GM12891 (cell line): ENCODE data around the gene PLEKHF1.
A peak's percentile ranks its signal among the peaks of the same experiment; 100 is the strongest.

Experiments
- DNase-seq: peaks from one replicate; pipeline ENCODE4 v3.0.0; 2011; ENCODE audit warnings: low spot score; ENCODE audit not compliant: insufficient read length
- FAIRE-seq: peaks from 2 replicates; lab custom pipeline; 2011; peaks lifted over from hg19 to GRCh38; lab: Jason Lieb, UNC
- PAX5 ChIP-seq: IDR thresholded peaks from 2 replicates; pipeline ENCODE4 v1.6.1; 2011; ENCODE audit warnings: low read length, moderate library complexity, mild to moderate bottlenecking; ENCODE audit not compliant: insufficient read depth, severe bottlenecking
- POLR2A ChIP-seq: IDR thresholded peaks from 2 replicates; pipeline ENCODE4 v1.6.1; 2011; ENCODE audit warnings: low read depth, low read length, control low read depth
- POLR2AphosphoS5 ChIP-seq: IDR thresholded peaks from 2 replicates; pipeline ENCODE4 v1.6.1; 2011; ENCODE audit warnings: low read depth, low read length, control low read depth
- POU2F2 ChIP-seq: IDR thresholded peaks from 2 replicates; pipeline ENCODE4 v1.6.1; 2011; ENCODE audit warnings: low read depth, mild to moderate bottlenecking, control low read depth, low read length, moderate library complexity
- SPI1 ChIP-seq: IDR thresholded peaks from 2 replicates; pipeline ENCODE4 v1.6.1; 2011; ENCODE audit warnings: low read depth, low read length, control low read depth
- TAF1 ChIP-seq: IDR thresholded peaks from 2 replicates; pipeline ENCODE4 v1.6.1; 2011; ENCODE audit warnings: low read depth, low read length, control low read depth

Gene PLEKHF1

DNA sequence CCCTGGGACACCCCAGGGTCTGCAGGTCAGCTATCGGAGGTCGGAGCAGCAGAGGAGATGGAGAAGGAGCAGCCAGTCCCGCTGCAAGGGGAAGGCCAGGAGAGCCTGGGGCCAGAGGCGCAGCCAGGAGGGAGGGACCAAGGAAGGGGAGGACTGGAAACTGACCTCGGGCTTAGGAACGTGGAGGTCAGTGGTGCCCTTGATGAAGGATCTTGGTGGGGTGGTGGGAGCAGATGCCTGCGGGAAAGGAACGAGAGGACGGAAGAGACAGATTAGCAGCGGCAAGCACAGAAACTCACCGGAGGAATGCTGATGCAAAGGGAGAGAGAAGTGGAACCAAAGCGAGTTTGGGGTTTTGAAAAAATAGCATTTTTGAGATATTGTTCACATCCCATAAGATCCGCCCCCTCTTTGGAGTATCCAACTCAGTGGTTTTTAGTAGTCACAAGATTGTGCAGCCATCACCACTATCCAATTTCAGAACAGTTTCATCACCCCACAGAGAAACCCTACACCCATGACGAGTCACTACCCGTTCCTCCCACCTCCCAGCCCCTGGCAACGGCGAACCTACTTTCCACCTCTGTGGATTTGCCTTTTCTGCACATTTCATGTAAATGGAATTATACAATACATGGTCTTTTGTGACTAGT lies 22.1 kb downstream of the PLEKHF1 start:
- TF ChIP-seq POU2F2 (no peak), TAF1 (no peak), PAX5 (no peak), SPI1 (no peak), POLR2A (no peak), POLR2AphosphoS5 (no peak)
- DNase-seq (no peak), FAIRE-seq (no peak)

DNA sequence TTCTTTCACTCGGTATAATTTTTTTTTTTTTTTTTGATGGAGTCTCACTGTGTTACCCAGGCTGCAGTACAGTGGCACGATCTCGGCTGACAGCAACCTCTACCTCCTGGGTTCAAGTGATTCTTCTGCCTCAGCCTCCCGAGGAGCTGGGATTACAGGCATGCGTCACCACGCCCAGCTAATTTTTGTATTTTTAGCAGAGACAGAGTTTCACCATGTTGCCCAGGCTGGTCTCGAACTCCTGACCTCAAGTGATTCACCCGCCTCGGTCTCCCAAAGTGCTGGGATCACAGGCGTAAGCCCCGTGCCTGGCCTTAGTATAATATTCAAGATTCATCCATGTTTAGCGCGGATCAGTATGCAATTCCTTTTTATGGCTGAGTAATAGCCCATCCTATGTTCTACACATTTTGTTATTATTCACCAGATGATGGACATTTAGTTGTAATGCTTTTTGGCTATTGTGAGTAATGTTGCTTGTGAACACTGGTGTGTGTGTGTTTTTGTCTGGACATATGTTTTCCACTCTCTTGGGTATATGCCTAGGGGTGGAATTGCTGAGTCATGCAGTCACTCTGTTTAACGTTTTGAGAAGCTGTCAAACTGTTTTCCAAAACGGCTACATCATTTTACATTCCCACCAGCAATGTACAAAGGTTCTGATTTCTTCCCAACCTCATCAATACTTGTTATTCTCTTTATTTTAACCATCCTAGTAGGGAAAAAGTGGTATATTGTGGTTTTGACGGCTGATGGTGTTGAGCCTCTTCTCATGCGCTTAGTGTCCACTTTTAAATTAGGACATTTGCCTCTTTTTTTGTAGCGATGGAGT lies 22.9 kb downstream of the PLEKHF1 start:
- FAIRE-seq (no peak), DNase-seq (no peak)
- TF ChIP-seq PAX5 (no peak), POLR2A (no peak), POLR2AphosphoS5 (no peak), POU2F2 (no peak), TAF1 (no peak), SPI1 (no peak)

DNA sequence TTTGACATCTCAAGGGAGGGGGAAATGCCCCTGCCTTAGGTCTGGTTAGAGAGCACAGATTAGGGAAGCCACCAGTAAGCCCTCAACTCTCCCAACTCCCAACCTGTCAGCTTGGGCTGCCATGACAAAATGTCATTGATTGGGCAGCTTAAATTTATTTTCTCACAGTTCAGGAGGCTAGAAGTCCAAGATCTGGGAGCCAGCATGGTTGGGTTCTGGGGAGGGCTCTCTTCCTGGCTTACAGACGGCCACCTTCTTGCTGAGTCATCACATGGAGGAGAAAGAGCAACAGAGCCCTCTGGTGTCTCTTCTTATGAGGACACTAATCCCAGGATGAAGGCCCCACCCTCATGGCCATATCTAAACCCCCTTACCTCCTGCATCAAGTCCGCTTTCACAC lies 25.6 kb downstream of the PLEKHF1 start:
- FAIRE-seq = peak; percentile 70
- TF ChIP-seq TAF1 = no peak
- no peak for TF ChIP-seq PAX5
- no peak for TF ChIP-seq POU2F2
- no peak for TF ChIP-seq POLR2A
- TF ChIP-seq POLR2AphosphoS5 = no peak
- no peak for TF ChIP-seq SPI1

DNA sequence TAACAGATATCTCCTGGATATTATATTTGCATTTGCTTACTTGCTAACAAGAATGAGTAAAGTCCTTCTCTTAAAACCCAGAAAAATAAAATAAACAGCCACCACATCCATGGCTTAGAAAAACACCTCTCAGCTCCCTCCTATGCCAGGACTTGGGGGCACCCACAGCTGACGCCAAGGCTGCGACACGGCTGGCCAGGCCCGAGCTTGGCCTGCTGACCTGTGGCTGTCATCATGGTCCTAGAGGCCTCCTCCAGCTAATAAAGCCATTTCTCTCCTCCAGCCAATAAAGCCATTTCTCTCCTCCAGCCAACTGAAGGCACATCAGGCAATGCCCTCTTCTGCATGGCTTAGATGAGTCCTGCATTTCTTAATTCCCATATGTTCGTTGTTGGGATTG lies 28.9 kb downstream of the PLEKHF1 start:
- DNase-seq (no peak), FAIRE-seq (no peak)
- TF ChIP-seq POLR2AphosphoS5 (no peak), SPI1 (no peak), PAX5 (no peak), TAF1 (no peak), POLR2A (no peak), POU2F2 (no peak)

More for the DNA sequence above, 25.6 kb downstream of the PLEKHF1 start:
- DNase-seq = no peak

DNA sequence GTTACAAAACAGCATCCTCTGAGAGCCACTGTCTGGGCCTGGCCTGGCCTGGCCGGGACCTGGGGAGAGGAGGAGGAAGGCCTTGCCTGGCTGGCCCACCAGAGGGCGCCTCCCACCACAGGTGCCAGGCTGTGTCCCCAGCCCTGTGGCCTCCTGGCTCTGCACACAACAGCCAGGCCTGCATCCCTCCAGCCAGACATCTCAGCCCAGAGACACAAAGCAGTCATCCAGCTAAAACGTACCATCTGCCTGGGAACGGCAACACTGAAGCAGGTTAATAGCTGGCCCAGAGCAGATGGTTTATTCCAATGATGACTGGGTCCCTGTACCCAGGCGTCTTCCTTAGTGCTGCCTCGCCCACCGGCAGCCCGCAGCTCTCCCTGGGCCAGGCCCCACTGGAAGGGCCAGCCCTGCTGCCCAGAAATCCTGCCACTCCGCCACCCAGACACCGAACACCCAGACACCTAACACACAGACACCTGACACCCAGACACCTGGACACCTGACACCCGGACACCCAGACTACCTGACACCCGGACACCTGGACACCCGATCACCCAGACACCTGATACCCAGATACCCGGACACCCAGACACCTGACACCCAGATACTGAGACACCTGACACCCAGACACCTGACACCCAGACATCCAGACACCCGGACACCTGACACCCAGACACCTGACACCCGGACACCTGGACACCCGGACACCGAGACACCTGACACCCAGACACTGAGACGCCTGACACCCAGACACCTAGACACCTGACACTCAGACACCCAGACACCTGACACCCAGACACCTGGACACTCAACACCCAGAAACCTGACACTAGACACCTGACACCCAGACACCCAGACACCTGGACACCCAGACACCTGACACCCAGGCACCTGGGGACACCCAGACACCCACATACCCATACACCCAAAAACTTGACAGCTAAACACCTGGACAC lies 29.7 kb downstream of the PLEKHF1 start:
- FAIRE-seq (peak; percentile 93), DNase-seq (peak; percentile 80)
- TF ChIP-seq POU2F2 (0 out of 2 replicates have a peak, but pooled peaks have one; percentile 20), POLR2AphosphoS5 (no peak)

- TF ChIP-seq POLR2AphosphoS5 (no peak), SPI1 (no peak), POU2F2 (no peak), POLR2A (no peak), TAF1 (no peak), PAX5 (no peak)
- FAIRE-seq (no peak), DNase-seq (no peak)
Measured at GRCh38 chr19:29695765-29696564, 30.7 kb downstream of the PLEKHF1 start.

GRCh38 chr19:29696565-29696846 lies 31.2 kb downstream of the PLEKHF1 start:
- FAIRE-seq (no peak), DNase-seq (no peak)
- TF ChIP-seq POLR2AphosphoS5 (no peak), POU2F2 (no peak), PAX5 (no peak), SPI1 (no peak), TAF1 (no peak), POLR2A (no peak)

DNA sequence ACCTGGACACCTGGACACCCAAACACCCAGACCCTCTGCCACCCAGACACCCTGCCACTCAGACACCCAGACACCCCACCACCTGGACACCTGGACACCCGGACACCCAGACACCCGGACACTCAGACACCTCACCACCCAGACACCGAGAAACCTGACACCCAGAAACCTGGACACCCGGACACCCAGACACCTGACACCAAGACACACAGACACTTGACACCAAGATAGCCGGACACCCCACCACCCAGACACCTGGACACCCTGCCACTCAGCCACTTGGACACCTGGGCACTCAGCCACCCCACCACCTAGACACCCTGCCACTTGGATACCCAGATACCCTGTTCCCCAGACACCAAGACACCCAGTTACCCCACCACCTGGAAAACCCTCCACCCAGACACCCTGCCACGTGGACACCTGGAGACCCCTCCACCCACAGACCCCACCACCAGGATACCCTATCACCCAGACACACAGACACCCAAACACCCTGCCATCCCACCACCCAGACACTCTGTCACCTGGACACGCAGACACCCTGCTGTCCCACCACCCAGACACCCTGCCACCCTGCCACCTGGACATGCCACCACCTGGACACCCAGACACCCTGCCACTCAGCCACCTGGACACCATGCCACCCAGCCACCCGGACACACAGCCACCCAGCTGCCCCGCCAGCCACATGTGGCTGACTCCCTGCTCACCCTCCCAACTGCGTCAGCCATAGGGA lies 32.4 kb downstream of the PLEKHF1 start:
- no peak for FAIRE-seq
- no peak for DNase-seq
- no peak for TF ChIP-seq TAF1
- no peak for TF ChIP-seq POU2F2
- no peak for TF ChIP-seq POLR2A
- no peak for TF ChIP-seq POLR2AphosphoS5
- no peak for TF ChIP-seq PAX5
- TF ChIP-seq SPI1 = no peak
